Stromal cell of bone marrow (primary cell): ENCODE results near the gene ATP6V1F.

ENCODE experiments used
- DNase-seq: peaks from one replicate; pipeline ENCODE4 v3.0.0-alpha.2; 2012; ENCODE audit warnings: low read depth

Gene ATP6V1F

DNA sequence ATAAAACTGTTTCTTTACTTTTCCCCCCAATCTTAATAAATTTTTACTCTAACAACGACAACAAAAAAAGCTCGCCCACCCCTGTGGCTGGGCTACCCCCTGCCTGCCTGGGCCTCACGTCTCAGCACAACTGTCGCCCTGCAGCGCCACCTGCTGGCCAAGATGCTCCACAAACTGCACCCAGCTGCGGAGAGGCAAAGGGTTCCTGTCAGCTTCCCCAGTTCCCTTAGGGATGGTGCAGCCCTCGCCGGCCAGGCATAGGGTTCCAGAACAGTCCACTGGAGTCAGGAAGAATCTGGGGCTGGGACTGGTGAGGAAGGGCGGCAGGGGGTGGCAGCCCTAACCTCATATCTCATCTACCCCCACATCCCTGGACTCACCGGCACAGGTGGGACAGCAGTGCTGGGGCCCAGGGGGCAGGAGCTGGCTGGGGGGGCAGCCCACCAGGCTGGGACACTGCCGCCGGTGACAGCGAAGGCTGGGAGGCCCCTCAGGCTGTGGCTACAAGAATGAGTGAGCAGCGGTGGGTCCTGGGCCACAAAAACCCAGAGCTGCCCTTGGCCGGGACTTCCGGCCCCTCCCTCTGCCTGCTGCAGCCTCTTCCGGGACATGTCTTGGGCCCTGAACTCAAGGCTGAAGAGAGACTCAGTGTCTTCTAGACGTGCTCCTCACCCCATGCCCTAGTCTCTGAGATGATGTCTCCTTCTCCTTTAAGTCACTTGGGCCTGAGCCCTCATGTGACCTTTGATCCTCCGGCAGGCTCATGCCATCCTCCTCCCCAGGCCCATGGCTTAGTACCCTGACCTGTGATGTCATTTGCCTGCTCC is 21.2 kb downstream of the ATP6V1F start:
- no peak for DNase-seq

DNA sequence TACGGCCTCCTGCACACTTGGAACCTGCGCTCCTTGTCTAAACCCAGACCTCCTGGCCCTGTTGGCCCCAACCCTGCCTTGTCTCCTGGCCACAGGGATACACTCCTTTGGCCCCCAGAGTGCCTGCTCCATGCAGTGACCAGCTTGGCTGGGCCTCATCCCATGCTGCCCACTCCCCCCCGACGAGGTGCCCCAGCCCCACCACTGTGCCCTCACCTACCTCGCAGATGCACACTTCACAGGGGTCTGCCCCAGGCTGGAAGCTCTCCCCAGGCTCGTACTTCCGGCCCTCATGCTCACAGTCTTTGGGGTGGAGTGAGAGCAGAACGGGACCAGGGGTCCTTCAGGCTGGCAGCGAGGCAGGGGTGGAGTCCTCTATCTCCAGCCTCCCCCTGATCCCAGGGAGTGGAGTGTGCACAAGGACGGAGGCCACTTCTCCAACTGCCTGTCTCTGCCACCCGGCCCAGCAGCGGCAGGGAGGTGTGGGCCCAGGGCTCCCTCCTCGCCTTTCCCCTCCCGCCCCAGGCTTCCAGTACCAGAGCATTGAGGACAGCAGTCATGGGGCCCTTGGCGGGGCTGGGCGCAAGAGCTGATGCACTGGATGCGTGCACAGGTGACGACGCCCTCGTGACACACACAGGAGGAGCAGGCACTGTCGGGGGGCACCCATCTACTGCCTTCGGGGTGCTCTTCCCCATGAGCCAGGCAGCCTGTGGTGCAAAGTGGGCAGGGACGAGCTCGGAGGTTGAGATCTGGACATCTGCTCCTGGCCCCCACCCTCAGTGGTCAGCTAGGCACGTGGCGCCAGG is 22.1 kb downstream of the ATP6V1F start:
- DNase-seq, result no peak

DNA sequence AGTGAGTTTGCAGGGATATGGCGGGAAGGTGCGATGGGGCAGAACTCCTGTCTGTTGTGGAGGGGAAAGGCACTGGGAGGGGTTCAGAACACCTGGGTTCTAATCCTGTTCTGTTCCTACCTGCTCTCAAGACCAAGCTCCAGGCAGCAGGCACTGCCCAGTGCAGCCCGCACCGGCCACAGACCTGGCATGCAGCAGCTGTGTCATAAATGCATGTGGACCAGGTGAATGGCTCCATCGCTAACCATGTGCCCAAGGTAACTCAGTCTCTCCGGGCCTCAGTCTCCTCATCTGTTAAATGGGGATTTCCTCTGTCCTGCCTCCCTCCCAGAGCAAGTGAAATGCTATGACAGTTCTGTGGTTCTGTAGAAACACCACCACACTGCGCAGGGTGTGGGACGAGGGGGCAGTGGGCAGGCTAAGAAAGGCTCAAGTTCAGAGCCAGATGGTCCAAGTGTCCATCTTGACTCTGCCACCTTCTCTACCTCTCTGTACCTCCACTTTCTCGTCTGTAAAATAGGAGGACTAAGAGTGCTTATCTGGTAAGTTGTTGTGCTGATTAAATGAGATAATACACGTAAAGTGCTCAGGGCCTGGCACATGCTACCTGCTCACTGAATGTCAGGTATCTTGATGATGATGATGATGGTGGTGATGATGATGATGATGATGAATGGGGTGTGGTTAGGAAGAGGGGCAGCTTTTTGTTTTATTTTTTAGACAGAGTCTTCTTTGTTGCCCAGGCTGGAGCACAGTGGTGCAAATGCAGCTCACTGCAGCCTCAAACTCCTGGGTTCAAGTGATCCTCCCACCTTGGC is 22.9 kb downstream of the ATP6V1F start:
- DNase-seq, result no peak

DNA sequence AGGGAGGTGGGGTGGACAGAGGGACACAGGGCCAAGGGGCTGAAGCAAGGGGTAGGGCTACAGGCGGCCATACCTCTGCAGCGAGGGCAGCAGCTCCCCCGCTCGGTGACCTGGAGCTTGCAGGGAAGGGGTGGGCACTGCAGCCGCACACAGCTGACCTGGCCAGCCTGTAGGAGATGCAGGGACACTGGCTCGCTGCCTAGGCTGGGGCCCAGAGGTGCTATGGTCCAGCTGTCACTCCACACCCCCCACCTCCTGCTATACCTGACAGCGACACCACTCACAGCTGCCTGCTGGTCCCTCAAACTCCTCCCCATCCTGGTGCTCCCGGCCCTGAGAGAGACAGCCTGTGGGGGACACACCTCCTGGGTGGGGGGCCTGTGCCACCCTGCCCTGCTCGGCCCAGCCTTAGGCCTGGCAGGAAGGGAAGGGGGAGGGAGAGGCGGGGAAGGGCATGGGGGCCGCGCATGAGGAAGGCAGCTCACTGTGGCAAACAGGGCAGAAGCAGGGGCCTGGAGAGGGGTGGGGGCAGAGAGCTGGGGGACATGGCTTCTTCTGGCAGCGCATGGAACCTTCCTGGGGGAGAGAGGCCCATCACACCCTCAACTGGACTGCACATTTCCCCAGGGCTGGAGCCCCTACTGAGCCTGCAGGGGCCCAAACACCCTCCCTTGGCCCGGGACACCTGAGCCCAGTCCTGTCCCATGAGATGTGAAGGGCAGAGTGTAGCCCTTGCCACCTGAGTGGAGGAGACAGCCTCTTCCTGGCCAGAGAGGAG is 23.9 kb downstream of the ATP6V1F start:
- no peak for DNase-seq

DNA sequence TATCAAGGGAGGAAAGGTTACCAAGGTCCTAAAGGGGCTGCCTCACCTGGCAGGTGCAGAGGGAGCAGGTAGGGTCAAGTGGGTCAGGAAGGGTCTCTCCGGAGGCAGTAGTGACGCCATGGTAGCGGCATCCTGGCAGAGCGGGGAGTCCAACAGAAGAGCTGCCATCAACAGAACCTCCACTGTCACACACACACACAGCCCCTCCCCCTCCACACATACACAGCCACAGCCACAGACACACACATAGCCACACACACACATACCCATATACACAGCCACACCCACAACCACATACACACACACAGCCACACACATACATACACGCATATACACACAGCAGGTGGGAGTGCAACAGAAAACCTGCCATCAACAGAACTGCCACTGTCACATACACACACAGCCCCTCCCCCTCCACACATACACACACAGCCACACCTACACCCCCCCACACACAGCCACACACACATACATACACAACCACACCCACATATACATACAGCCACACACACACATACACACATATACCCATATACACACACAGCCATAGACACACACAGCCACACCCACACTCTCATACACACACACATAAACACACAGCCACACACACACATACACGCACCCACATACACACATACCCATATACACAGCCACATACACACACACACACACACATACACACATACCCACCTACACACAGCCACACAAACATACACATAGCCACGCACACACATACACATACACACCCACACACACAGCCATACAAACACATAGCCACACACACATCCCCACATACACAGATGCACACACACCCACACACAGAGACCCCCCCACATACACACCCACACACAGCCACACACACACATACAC is 24.7 kb downstream of the ATP6V1F start:
- DNase-seq, result no peak

DNA sequence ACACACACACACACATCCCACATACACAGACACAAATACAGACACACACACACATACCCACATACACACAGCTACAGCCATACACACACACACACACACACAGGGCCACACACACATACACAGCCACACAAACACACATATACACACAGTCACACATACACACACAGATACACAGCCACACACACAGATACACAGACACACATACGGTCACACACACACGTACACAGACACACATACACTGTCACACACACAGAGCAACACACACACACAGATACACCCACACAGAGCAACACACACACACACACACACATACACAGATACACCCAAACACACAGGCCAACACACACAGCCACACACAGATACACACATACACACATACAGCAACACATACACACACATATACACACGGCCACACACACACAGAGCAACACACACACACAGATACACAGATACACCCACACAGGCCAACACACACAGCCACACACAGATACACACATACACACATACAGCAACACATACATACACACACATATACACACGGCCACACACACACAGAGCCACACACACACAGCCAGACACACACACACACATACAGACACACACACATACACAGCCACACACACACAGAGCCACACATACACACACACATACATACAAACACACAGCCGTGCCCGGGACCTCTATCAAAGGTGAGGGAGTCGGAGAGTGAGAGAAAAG is 25.5 kb downstream of the ATP6V1F start:
- no peak for DNase-seq

DNA sequence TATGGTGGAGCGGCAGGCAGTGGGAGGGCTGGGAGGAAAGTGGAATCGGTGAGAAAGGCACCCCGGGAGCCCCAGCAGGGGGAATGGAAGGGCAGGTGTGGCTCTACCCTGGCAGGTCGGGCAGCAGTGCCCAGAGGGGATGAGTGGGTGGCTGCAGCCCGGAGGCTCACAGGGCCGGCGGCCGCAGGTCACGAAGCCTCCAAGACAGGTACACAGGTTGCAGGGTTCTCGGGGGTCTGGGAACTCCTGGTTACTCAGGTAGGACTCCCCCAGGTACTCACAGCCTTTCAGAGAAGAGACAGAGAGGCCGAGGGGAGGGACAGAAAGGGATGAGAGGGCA is 26.1 kb downstream of the ATP6V1F start:
- no peak for DNase-seq

DNA sequence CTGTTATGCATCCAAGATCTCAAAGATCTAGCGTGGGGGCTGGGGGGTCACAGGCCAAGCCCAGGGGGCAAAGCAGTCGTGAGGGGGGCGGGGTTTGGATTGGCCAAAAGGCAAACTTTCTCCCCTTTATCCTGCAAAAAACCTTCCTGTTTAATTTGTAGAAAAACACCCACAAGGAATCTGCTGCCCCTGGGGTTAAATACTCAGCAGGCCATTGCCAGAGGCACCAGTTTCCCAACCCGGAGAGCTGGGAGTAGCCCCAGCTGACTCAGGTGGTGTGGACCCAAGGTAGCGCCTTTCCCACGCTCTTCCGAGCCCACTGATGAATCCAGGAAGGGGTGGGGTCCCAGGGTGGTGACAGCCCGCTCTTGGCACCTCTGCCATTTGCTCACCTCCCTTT is 26.5 kb downstream of the ATP6V1F start:
- DNase-seq, result no peak

DNA sequence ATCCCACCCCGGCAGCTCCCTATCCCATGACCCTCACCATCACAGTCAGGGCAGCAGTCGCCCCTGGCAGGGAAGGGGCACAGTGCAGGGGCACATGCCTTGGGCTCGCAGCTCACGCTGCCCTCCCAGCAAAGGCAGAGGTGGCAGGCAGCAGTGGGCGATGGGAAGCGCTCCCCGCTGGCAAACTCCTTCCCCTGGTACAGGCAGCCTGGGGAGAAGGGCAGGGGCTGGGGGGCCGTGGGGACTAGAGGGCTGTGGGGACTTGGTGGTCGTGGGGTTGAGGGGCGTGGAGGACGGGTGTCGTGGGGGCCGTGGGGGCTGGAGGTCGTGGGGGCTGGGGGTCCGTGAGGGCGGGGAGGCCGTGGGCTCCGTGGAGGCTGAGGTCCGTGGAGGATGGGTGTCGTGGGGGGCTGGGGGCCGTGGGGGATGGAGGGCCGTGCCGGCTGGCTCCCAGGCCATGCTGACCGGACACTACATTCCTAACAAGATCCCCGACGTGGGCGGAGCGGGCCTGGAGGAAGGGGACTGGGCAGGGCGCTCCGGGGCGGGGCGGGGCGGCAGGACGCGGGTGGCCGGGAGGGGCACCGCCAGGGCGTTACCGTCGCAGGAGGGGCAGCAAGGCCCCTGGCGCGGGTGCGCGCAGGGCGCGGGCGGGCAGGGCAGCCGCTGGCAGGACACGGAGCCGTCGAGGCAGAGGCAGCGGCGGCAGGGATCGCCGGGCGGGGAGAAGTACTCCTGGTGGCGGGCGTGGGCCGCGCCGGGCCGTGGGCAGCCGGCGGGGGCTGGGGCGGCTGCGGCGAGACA is 27.9 kb downstream of the ATP6V1F start:
- DNase-seq, result no peak

DNA sequence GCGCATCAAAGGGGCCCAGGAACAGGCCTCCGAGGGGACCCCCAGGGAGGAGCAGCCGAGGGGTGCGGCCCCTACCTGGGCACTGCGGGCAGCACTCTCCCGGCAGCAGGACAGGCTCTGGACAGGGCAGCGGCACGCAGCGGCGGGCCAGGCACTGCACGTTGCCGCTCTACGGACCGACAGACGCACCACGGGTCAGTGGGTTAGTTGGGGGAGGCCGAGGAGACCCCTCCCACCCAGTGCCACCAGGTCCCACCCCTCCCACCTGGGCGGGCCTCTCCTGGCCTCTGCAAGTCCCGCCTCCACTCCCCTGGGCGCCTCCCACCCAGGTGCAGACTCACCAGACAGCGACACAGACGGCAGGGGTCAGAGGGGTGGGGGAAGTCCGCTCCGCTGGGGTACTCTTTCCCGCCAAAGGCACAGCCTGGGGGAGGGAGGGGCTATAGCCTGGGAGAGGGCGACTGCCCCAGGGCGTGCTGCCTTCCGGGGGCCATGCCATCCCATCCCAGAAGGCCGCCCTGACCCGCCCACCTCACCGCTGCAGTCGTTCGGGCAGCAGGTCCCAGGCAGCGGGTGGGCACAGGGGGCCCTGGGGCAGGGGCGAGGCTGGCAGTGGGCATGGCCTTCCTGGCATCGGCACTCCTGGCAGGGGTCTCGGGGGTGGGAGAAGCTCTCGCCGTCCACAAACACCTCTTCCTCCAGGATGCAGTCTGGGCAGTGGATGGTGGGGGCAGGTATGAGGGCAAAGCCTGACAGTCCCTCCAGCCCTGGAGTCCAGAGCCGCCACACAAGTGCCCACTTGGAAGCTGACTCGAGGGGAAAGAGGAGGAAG is 28.7 kb downstream of the ATP6V1F start:
- no peak for DNase-seq

DNA sequence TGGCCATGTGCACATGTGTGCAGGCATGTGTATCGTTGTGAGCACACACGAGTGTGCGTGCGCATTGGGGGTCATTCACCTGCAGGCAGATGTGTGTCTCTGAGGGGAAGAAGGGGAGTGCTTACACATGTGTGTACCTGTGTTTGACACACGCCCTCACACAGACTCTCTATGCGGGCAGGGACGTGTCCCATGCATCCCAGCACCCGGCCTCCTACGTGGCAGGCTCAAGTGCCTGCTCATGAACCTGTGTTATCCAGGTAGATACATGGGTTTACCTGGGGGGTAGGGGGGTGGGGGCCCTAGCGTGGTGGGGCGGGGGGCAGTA is 29.2 kb downstream of the ATP6V1F start:
- DNase-seq, result no peak

DNA sequence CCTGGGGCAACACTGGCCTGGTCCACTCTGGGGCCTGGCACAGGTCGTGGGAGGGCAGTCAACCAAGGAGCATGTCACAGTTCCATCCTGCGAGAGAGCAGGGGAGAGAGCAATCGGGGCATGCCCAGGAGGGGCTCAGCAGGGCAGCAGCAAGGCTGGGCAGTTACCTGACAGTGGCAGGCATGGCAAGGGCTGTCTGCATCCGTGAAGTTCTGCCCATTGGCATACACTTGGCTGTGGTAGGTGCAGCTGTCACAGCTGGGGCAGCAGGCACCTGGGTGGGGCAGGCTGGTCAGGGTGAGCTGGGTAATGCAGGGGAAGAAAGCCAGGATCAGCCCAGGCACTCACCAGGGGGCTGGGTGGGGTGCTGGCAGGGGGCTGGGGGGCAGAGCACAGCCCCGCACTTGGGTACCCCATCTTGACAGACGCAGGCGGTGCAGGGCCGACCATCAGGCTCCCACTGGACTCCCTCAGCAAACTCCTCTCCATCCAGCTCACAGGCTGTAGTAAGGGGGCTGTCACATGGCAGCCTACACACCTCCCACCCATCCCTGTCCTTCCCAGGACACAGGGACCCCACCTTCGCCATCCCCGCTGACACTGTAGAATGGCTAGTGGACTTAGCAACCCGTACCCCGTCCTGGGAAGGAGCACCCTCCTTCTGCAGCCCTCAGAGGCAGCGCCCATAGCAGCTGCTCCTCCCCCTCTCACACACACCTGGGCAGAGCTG is 30.0 kb downstream of the ATP6V1F start:
- no peak for DNase-seq

DNA sequence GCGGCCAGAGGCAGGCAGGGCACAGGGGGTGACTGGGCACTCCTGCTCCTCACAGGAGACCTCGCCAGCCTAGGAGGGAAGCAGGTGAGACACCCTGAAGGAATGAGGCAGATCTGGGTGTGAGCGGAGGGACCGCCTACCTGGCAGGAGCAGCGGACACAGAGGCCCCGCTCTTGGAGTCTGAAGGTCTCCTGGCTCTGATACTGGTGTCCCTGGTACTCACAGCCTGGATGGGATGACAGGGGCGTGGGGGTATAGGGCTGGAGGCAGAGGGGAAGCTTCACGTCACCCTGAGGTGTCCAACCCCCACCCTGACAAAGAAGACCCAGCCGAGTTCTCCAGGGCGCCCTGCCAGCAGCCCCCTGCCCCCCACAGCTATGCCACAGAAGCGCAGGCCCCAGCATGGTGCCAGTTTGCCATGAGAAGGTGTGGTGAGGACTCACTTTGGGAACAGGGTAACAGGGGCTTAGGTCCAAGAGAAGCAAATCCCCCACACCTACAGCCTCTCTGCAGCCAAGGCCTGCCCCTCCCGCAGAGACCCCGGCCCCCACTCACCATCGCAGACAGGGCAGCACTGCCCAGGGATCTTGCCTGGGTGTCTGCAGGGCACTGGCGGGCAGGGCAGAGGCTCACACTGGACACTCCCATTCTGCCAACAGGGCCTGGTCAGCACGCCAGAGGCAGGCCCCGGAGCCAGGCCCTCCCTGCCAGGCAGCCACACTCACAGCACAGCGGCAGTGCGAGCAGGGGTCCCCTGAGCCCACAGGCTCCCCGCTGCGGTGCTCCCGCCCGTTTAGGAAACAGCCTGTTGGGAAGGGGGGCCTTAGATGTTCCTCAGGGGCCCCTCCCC is 30.8 kb downstream of the ATP6V1F start:
- DNase-seq, result no peak

DNA sequence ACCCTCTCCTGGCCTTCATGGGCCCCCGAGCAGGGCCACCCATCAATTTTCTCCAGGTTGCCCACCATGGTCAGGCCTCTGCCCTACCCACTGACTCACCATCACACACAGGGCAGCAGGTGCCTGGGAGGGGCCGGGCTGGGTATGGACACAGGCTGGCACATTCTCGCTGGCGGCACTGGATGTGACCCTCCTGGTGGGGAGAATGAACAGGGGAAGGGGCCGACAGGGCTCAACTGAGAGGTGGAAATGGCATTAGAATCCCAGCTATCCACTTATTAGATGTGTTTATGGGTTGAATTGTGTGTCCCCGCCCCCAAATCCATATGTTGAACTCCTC is 31.4 kb downstream of the ATP6V1F start:
- no peak for DNase-seq

DNA sequence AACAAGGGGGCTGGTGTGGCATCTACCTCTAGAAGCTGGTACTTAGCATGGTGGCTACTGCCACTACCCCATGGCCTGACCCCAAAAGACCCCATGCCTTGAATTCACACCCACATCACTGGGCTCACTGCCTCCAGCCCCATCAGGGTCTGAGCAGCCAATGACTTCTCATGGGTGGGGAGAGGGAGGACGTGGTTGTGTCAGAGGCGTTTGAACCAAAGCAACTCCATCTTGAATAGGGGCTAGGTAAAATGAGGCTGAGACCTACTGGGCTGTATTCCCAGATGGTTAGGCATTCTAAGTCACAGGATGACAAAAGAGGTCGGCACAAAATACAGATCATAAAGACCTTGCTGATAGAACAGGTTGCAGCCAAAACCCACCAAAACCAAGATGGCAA is 32.7 kb downstream of the ATP6V1F start:
- DNase-seq, result no peak

DNA sequence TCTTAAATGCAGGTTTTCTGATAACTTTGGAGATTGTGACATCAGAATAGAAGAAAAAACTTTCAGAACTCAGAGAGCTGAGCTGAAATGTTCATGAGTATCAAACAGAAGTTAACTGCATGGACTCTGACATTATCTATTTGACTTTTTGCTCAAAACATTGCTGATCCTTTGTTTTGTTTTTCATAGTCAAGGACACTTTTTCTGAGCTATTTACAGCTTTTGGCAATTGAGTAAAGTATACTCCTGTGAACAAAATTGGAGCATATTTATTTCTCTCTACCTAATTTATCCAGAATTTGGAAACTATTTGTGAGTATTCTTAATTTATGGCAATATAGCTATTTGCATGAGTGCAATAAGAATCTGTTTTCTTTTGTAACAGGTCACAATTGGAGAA is 36.7 kb downstream of the ATP6V1F start:
- DNase-seq, result no peak

DNA sequence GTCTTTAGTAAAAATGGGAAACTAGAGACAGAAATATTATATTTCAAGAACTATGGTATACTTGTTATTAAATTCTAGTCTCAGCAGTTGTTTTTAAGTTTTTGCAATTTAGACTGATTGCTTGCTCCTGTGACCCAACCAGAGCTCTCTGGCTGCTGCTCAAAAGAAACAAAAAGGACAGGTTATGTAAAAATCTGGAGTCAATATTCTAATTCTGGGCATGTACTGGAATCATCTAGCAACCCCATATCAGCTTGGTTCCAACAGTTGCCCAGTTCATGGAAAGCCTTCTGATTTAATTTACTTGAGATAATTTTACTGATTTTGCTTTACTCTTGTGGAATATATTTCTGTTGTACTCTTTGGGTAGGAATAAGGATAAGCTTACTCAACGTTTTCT is 37.6 kb downstream of the ATP6V1F start:
- DNase-seq, result no peak
